PFSK-1 (cell line): Measurements from ENCODE around the gene PCDHGC3.

Experiments used
- POLR2AphosphoS5 ChIP-seq: IDR thresholded peaks from 2 replicates; pipeline ENCODE4 v1.6.1; 2012; ENCODE audit warnings: low read depth, mild to moderate bottlenecking, control low read depth, low read length, moderate library complexity
- TAF1 ChIP-seq: IDR thresholded peaks from 2 replicates; pipeline ENCODE4 v1.6.1; 2012; ENCODE audit warnings: low read length, control low read depth, borderline replicate concordance; ENCODE audit not compliant: insufficient read depth
- TF ChIP-seq, protein P1 (sequence below), 2 experiments: IDR thresholded peaks; 2 replicates each; pipeline versions ENCODE4 v1.6.1 to v1.8.0; 2011 to 2012; ENCODE audit warnings: low read depth in 2 of 2, low read length in 2 of 2, control low read depth in 1 of 2, inconsistent platforms in 1 of 2, mild to moderate bottlenecking in 1 of 2, moderate library complexity in 1 of 2; ENCODE audit not compliant: insufficient read depth in 1 of 2

DNA sequence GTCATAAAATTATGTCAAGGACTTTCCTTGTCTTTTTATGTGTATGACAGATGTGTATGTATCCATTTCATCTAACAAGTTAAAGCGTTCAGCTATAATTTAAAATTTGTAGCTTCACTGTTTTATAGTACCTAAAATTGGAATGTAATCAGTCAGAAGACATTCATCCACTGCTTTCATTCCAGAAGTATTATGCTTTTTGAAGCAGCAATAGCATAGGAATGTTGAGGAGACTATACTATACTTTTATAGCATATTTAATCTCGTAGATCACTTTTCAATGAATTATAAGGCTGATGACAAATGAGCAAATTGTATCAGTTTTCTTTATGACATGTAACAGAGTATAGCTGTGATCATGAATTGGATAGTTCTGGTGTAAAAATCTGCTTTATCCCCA is 38.5 kb upstream of the PCDHGC3 start:
- TF ChIP-seq POLR2AphosphoS5 (no peak), TAF1 (no peak)
- TF ChIP-seq, protein P1, sequence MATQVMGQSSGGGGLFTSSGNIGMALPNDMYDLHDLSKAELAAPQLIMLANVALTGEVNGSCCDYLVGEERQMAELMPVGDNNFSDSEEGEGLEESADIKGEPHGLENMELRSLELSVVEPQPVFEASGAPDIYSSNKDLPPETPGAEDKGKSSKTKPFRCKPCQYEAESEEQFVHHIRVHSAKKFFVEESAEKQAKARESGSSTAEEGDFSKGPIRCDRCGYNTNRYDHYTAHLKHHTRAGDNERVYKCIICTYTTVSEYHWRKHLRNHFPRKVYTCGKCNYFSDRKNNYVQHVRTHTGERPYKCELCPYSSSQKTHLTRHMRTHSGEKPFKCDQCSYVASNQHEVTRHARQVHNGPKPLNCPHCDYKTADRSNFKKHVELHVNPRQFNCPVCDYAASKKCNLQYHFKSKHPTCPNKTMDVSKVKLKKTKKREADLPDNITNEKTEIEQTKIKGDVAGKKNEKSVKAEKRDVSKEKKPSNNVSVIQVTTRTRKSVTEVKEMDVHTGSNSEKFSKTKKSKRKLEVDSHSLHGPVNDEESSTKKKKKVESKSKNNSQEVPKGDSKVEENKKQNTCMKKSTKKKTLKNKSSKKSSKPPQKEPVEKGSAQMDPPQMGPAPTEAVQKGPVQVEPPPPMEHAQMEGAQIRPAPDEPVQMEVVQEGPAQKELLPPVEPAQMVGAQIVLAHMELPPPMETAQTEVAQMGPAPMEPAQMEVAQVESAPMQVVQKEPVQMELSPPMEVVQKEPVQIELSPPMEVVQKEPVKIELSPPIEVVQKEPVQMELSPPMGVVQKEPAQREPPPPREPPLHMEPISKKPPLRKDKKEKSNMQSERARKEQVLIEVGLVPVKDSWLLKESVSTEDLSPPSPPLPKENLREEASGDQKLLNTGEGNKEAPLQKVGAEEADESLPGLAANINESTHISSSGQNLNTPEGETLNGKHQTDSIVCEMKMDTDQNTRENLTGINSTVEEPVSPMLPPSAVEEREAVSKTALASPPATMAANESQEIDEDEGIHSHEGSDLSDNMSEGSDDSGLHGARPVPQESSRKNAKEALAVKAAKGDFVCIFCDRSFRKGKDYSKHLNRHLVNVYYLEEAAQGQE (IDR thresholded peaks at IDR 0.05; ENCODE audit: insufficient read depth in 1 of 2, low read depth in 2 of 2, low read length in 2 of 2), result no peak
